Gastrocnemius medialis (tissue), 4 donors: ENCODE measurements around the gene EIF5. TPM values are rescaled to one million over a fixed set of nuclear protein-coding genes. Genes with fewer than 3 reads are reported as not detected.
A peak's percentile ranks its signal among the peaks of the same experiment; 100 is the strongest.

Experiments used
- ATAC-seq, 2 donors: fragments of 150-250 bp; one replicate each; pipeline ENCODE4 v1.9.1; 2016
- DNase-seq, 2 donors: peaks; one replicate each; pipeline ENCODE4 v3.0.0-alpha.2; 2019
- H3K27ac ChIP-seq, 4 donors: fragments of 200-600 bp; sonication (generic); 1 replicate in 1 of 4; 2 replicates in 3 of 4; pipeline ENCODE4 v1.5.1; 2016 to 2018; ENCODE audit warnings: mild to moderate bottlenecking in 2 of 4, moderate library complexity in 1 of 4
- H3K27me3 ChIP-seq, 3 donors: fragments of 200-600 bp; sonication (generic) in 2 of 3; 1 replicate in 1 of 3; 2 replicates in 2 of 3; pipeline versions ENCODE4 v1.5.1 to v1.6.0; 2016 to 2019; ENCODE audit warnings: mild to moderate bottlenecking in 1 of 3, moderate library complexity in 1 of 3
- H3K36me3 ChIP-seq, 2 donors: fragments of 200-600 bp; sonication (generic) in 1 of 2; one replicate each; pipeline ENCODE4 v1.5.1; 2017 to 2018
- H3K4me1 ChIP-seq, 2 donors: fragments of 200-600 bp; sonication (generic) in 1 of 2; one replicate each; pipeline ENCODE4 v1.5.1; 2016 to 2017; ENCODE audit warnings: mild to moderate bottlenecking in 2 of 2
- H3K4me3 ChIP-seq, 4 donors: fragments of 200-600 bp; sonication (generic) in 3 of 4; 1 replicate in 1 of 4; 2 replicates in 3 of 4; pipeline ENCODE4 v1.5.1; 2016 to 2019; ENCODE audit warnings: mild to moderate bottlenecking in 2 of 4
- H3K9me3 ChIP-seq, 3 donors: fragments of 200-600 bp; sonication (generic) in 2 of 3; 1 replicate in 1 of 3; 2 replicates in 2 of 3; pipeline ENCODE4 v1.5.1; 2016 to 2019
- POLR2A ChIP-seq, 2 donors: fragments of 450-650 bp; IDR thresholded peaks; one replicate each; pipeline ENCODE4 v1.6.1; 2017; ENCODE audit warnings: antibody characterized with exemption in 2 of 2, mild to moderate bottlenecking in 2 of 2, moderate library complexity in 2 of 2
- in situ Hi-C, 4 donors: fragments of 200-750 bp; cut with MboI; loops; one replicate each; pipeline versions ENCODE4 v1.15.0 to v1.8.0; 2017; ENCODE audit warnings: low sequenced_read_pairs in 4 of 4
- intact Hi-C: fragments of 100-400 bp; cut with DNase I; formaldehyde crosslinking; loops from one replicate; pipeline ENCODE4 v1.15.1; 2023; ENCODE audit warnings: low total_unique reads
- total RNA-seq, 4 donors: library from RNA; depleted of rRNA; stranded (reverse); fragments of >200 nt; gene quantifications; one replicate each; pipeline versions ENCODE4 v1.1.0 to v1.2.3, GENCODE V29; 2016
- TF ChIP-seq, protein P1 (sequence below), 5 experiments: fragments of 450-650 bp in 3 of 5; fragments of 200-600 bp in 2 of 5; sonication (generic) in 2 of 5; IDR thresholded peaks in 4 of 5; conservative IDR thresholded peaks in 1 of 5; 1 replicate in 4 of 5; 2 replicates in 1 of 5; pipeline ENCODE4 v1.5.1; 2016 to 2019; ENCODE audit warnings: antibody characterized with exemption in 5 of 5, mild to moderate bottlenecking in 3 of 5, moderate library complexity in 3 of 5

EIF5 gene
- total RNA-seq, 4 donors from 2014 or later = 313 to 538 (median 374) TPM

- H3K27ac ChIP-seq = peak overlapping the region; percentile 83 to 88 (median 86)
- peak in 1 of 2 donors; percentile 23 for ATAC-seq
- H3K4me3 ChIP-seq = no peak overlapping the region
- H3K36me3 ChIP-seq = no peaks in the 10 kb centered on the region
- in situ Hi-C loops = loop anchor here in 1 of 4 donors (10.0 kb wide), 1 partner anchor 58 kb away; the partner anchor contains the start of gene EIF5
- TF ChIP-seq, protein P1, sequence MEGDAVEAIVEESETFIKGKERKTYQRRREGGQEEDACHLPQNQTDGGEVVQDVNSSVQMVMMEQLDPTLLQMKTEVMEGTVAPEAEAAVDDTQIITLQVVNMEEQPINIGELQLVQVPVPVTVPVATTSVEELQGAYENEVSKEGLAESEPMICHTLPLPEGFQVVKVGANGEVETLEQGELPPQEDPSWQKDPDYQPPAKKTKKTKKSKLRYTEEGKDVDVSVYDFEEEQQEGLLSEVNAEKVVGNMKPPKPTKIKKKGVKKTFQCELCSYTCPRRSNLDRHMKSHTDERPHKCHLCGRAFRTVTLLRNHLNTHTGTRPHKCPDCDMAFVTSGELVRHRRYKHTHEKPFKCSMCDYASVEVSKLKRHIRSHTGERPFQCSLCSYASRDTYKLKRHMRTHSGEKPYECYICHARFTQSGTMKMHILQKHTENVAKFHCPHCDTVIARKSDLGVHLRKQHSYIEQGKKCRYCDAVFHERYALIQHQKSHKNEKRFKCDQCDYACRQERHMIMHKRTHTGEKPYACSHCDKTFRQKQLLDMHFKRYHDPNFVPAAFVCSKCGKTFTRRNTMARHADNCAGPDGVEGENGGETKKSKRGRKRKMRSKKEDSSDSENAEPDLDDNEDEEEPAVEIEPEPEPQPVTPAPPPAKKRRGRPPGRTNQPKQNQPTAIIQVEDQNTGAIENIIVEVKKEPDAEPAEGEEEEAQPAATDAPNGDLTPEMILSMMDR (IDR thresholded peaks at IDR 0.05 in 4 of 5, conservative IDR thresholded peaks at IDR 0.05 in 1 of 5) = no peak
- no peak for TF ChIP-seq POLR2A (IDR thresholded peaks at IDR 0.05)
- no peaks in the 10 kb centered on the region for H3K9me3 ChIP-seq
- peaks cover 68 to 77% of the 10 kb centered on the region in 2 donors for H3K4me1 ChIP-seq
- DNase-seq = no peak
- H3K27me3 ChIP-seq = no peaks in the 10 kb centered on the region
- intact Hi-C loops = loop anchor here (5.0 to 10.0 kb wide), 2 partner anchors 94 to 322 kb away; partner anchors contain the start of genes XRCC3 and ZFYVE21
Observed at GRCh38 chr14:103393070-103393469, 59.0 kb downstream of the EIF5 start.

DNA sequence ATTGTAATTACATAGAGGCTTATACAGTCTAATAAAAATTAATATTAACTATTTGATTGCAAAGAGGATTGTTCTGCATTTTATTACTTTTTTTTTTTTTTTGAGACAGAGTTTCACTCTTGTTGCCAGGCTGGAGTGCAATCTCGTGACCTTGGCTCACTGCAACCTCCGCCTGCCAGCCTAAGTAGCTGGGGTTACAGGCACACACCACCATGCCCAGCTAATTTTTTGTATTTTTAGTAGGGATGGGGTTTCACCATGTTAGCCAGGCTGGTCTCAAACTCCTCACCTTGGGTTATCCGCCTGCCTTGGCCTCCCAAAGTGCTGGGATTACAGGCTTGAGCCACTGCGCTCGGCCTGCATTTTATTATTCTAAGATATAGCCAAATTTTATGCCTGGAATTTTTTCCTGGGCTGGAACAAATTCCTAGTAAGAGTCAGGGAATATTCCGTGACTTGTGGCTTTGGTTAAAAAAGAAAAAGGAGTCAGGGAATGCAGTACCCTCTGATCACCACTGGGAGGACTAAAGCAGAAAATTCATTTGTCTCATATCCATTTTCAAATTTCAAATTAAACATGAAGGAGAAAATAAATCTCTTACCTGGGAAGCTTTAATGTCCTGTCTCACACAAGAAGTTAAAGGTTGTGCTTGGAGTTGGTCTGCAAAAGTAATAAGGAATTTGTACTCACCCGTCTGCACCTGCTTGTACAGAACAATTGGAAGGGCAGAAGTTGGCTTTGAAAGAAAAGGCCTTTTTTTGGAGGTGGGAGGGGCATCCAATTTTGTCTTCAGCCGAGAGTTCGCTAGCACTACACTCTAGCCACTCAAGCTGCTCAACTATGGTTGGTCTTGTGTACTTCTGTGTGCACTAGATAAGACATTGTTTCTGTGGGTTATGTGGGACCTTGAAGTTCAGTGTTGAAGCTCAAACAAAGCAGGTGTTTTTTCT, 59.9 kb downstream of the EIF5 start:
- DNase-seq (peak in 1 of 2 donors; percentile 56), ATAC-seq (peak; percentile 53 to 57)
- TF ChIP-seq, protein P1 (IDR thresholded peaks at IDR 0.05 in 4 of 5, conservative IDR thresholded peaks at IDR 0.05 in 1 of 5) = peak; percentile 78 to 89 (median 81)
- no peak for TF ChIP-seq POLR2A (IDR thresholded peaks at IDR 0.05)
- peaks cover 68 to 78% of the 10 kb centered on the region in 2 donors for H3K4me1 ChIP-seq
- in situ Hi-C loops (loop anchor here in 1 of 4 donors (10.0 kb wide), 1 partner anchor 59 kb away; the partner anchor contains the start of gene EIF5), intact Hi-C loops (loop anchor here (5.0 to 10.0 kb wide), 2 partner anchors 93 to 321 kb away; partner anchors contain the start of genes XRCC3 and ZFYVE21)
- H3K4me3 ChIP-seq = no peak overlapping the region
- H3K9me3 ChIP-seq = no peaks in the 10 kb centered on the region
- peak overlapping the region; percentile 83 to 88 (median 86) for H3K27ac ChIP-seq
- no peaks in the 10 kb centered on the region for H3K27me3 ChIP-seq
- H3K36me3 ChIP-seq = no peaks in the 10 kb centered on the region

Other genes with a start within 250 kb of the EIF5 start
- 1 to 10 TPM in 1 of 4 donors, under 1 TPM in 1, not detected in 2; 0.35 to 2.4 TPM for gene EXOC3L4, start 239.5 kb upstream of the EIF5 start, total RNA-seq
- 10 to 100 TPM; 14.8 to 72.9 (median 22.3) TPM for gene TNFAIP2, start 210.8 kb upstream of the EIF5 start, total RNA-seq
- 10 to 100 TPM; 60.2 to 73.1 (median 71.6) TPM for gene MARK3, start 51.2 kb downstream of the EIF5 start, total RNA-seq
- 100 to 1,000 TPM in 1 of 4 donors, 10 to 100 TPM in 3; 20.7 to 110 (median 43.4) TPM for gene CKB, start 188.6 kb downstream of the EIF5 start, total RNA-seq
- gene TRMT61A, start 195.0 kb downstream of the EIF5 start, total RNA-seq = 10 to 100 TPM in 1 of 4 donors, 1 to 10 TPM in 3; 8.3 to 11.0 (median 9.6) TPM
- 10 to 100 TPM; 16.9 to 22.6 (median 21.0) TPM for gene BAG5, start 228.4 kb downstream of the EIF5 start, total RNA-seq
- gene COA8, start 228.7 kb downstream of the EIF5 start, total RNA-seq = 100 to 1,000 TPM in 1 of 4 donors, 10 to 100 TPM in 3; 56.7 to 111 (median 71.7) TPM